Activated CD8-positive, alpha-beta T cell treated with anti-CD3 and anti-CD28 coated beads for 36 hours (primary cell): ENCODE data around the gene EFCAB9. TPM values are rescaled to one million over a fixed set of nuclear protein-coding genes. Genes with fewer than 3 reads are reported as not detected.

ENCODE experiments used
- ATAC-seq: fragments of 200-7000 bp; cut with Tn5 transposase; one replicate; pipeline ENCODE4 v1.10.0; 2021; ENCODE audit warnings: mild to moderate bottlenecking, moderate library complexity
- CTCF ChIA-PET: fragments of 350-600 bp; sonication (Branson Sonifier 250); formaldehyde crosslinking; loops from one replicate; lab custom pipeline; 2021; ENCODE audit warnings: antibody characterized with exemption; lab: Charles Lee
- POLR2A ChIA-PET: fragments of 350-600 bp; sonication (Branson Sonifier 250); formaldehyde crosslinking; loops from one replicate; lab custom pipeline; 2021; ENCODE audit warnings: antibody characterized with exemption; lab: Charles Lee
- DNase-seq: peaks from one replicate; pipeline ENCODE4 v3.0.0-alpha.2; 2020
- H3K27ac Mint-ChIP-seq: one replicate; pipeline ENCODE4 v1.8.0; 2021; ENCODE audit warnings: mild to moderate bottlenecking, mixed read lengths
- H3K27me3 Mint-ChIP-seq: one replicate; pipeline ENCODE4 v1.8.0; 2021; ENCODE audit warnings: mixed read lengths
- H3K36me3 Mint-ChIP-seq: one replicate; pipeline ENCODE4 v1.8.0; 2021; ENCODE audit warnings: low read depth, mixed read lengths
- H3K4me1 Mint-ChIP-seq: one replicate; pipeline ENCODE4 v1.8.0; 2021; ENCODE audit warnings: low read depth, mixed read lengths
- H3K4me3 Mint-ChIP-seq: one replicate; pipeline ENCODE4 v1.8.0; 2021; ENCODE audit warnings: mild to moderate bottlenecking, moderate library complexity, mixed read lengths
- H3K9me3 Mint-ChIP-seq: one replicate; pipeline ENCODE4 v1.8.0; 2021; ENCODE audit warnings: mixed read lengths
- intact Hi-C: fragments of 100-400 bp; cut with micrococcal nuclease; formaldehyde crosslinking; loops from one replicate; pipeline ENCODE4 v1.10.0; 2022
- total RNA-seq, 2 experiments: library from RNA; stranded (reverse); gene quantifications; one replicate each; pipeline ENCODE4 v1.2.3, GENCODE V29; 2021
- TF ChIP-seq, protein P1 (sequence below): fragments of 200-600 bp; IDR thresholded peaks from one replicate; pipeline ENCODE4 v1.8.0; 2022; ENCODE audit warnings: antibody characterized with exemption, mild to moderate bottlenecking

The EFCAB9 gene
- total RNA-seq, 2 experiments from 2014 or later = not detected

DNA sequence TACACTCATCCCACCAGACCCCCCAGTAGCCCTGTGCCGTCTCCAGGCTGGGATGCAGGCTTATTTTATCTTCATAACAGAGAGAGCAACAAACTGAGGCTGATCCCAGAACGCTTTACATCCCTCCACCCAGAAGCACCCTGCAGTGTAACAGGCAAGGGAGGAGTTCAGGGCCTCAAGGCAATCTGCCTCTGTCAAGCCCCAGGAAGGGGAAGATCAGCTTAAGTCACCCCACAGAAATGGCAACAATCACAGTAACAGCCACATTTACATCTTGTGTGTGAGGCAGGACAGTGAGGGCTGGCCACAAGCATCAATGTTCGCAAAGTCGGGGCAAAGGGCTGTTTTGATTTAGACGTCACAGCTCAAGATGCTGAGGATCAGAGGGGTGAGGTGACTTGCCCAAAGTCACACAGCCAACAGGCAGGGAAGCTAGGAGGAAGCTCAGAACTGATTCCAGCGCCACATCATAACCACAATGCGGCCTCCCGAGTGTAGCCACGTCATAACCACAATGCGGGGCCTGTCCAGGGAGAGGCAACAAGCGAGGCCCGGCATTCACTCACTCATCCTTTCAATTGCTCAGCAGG lies 20.3 kb upstream of the EFCAB9 start:
- intact Hi-C loops = no loop called here
- DNase-seq (peak; percentile 87), ATAC-seq (peak; percentile 15)
- TF ChIP-seq, protein P1, sequence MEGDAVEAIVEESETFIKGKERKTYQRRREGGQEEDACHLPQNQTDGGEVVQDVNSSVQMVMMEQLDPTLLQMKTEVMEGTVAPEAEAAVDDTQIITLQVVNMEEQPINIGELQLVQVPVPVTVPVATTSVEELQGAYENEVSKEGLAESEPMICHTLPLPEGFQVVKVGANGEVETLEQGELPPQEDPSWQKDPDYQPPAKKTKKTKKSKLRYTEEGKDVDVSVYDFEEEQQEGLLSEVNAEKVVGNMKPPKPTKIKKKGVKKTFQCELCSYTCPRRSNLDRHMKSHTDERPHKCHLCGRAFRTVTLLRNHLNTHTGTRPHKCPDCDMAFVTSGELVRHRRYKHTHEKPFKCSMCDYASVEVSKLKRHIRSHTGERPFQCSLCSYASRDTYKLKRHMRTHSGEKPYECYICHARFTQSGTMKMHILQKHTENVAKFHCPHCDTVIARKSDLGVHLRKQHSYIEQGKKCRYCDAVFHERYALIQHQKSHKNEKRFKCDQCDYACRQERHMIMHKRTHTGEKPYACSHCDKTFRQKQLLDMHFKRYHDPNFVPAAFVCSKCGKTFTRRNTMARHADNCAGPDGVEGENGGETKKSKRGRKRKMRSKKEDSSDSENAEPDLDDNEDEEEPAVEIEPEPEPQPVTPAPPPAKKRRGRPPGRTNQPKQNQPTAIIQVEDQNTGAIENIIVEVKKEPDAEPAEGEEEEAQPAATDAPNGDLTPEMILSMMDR = no peak
- Mint-ChIP-seq H3K27me3 (no peaks in the 10 kb centered on the region), H3K4me1 (peaks cover 82% of the 10 kb centered on the region), H3K27ac (peak overlapping the region; percentile 94), H3K36me3 (peaks cover 75% of the 10 kb centered on the region), H3K4me3 (peak overlapping the region; percentile 83), H3K9me3 (no peaks in the 10 kb centered on the region)
- CTCF ChIA-PET = interaction anchor here (0.9 to 6.2 kb wide), 10 partner anchors 10 to 110 kb away, joined by 3 to 108 read pairs (median 4); partner anchors contain the start of genes STK10 and UBTD2
- POLR2A ChIA-PET = interaction anchor here (0.5 to 7.4 kb wide), 15 partner anchors 10 to 215 kb away, joined by 3 to 124 read pairs (median 5); partner anchors contain the start of gene STK10

DNA sequence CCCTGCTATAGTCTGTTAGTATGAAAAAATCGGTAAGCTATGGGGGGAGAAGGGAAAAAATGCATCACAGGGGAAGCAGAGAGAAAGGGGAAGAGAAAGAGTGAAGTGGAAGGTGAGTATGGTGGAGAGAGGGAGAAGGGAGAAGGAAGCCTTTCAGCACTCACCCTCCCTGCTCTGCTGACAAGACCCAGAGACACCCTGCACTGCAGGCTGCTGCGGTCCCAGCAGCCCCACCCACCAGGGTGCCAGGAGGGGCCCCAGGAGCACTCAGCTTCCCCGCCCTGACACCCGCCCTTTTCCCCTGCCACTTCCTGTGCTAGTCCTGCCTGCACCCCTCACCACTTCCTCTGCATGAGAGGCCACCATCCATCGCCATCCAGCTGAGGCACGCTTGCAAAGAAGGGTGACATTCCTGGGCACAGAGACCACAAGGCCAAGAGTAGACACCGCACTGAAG lies 18.7 kb upstream of the EFCAB9 start:
- peak; percentile 69 for ATAC-seq
- TF ChIP-seq, protein P1 = no peak
- peaks cover 64% of the 10 kb centered on the region for H3K36me3 Mint-ChIP-seq

DNA sequence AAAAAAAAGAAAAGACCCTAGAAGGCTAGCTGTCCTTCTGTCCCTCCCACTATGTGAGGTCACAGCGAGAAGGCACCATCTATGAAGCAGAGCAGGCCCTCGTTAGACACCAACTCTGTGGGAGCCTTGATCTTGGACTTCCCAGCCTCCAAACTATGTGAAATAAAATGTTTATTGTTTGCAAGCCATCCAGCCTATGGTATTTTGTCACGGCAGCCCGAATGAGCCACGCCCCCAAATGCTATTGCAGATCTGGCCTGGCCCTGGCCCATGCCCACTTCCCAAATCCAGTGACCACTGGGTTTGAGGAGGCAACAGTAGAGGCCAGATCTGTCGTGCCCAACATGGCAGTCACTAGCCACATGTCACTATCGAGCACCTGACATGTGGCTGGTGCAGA lies 16.8 kb upstream of the EFCAB9 start:
- intact Hi-C loops = loop anchor here (5.0 kb wide), 1 partner anchor 170 kb away; the partner anchor contains the start of gene FBXW11
- ATAC-seq (no peak), DNase-seq (no peak)
- peak overlapping the region; percentile 94 for H3K27ac Mint-ChIP-seq
- no peaks in the 10 kb centered on the region for H3K27me3 Mint-ChIP-seq
- POLR2A ChIA-PET = interaction anchor here (0.8 to 7.4 kb wide), 5 partner anchors 9 to 80 kb away, joined by 3 to 124 read pairs (median 30); partner anchors contain the start of gene STK10
- TF ChIP-seq, protein P1 = no peak
- peaks cover 78% of the 10 kb centered on the region for H3K4me1 Mint-ChIP-seq
- no peaks in the 10 kb centered on the region for H3K9me3 Mint-ChIP-seq
- CTCF ChIA-PET = interaction anchor here (1.2 to 6.2 kb wide), 2 partner anchors 9 to 60 kb away, joined by 3 to 108 read pairs; partner anchors contain the start of gene STK10
- H3K4me3 Mint-ChIP-seq = peak overlapping the region; percentile 83
- H3K36me3 Mint-ChIP-seq = peaks cover 61% of the 10 kb centered on the region

More for the DNA sequence above, 18.7 kb upstream of the EFCAB9 start:
- Mint-ChIP-seq H3K27ac (peak overlapping the region; percentile 94), H3K4me1 (peaks cover 82% of the 10 kb centered on the region), H3K9me3 (no peaks in the 10 kb centered on the region), H3K27me3 (no peaks in the 10 kb centered on the region), H3K4me3 (peak overlapping the region; percentile 83)
- CTCF ChIA-PET = interaction anchor here (0.7 to 6.2 kb wide), 8 partner anchors 11 to 178 kb away, joined by 3 to 108 read pairs (median 4); partner anchors contain the start of gene STK10
- intact Hi-C loops = loop anchor here (5.0 kb wide), 1 partner anchor 168 kb away; the partner anchor contains the start of gene FBXW11
- DNase-seq = peak; percentile 96
- POLR2A ChIA-PET = interaction anchor here (0.7 to 7.4 kb wide), 23 partner anchors 11 to 786 kb away, joined by 3 to 124 read pairs (median 4); partner anchors contain the start of gene STK10

DNA sequence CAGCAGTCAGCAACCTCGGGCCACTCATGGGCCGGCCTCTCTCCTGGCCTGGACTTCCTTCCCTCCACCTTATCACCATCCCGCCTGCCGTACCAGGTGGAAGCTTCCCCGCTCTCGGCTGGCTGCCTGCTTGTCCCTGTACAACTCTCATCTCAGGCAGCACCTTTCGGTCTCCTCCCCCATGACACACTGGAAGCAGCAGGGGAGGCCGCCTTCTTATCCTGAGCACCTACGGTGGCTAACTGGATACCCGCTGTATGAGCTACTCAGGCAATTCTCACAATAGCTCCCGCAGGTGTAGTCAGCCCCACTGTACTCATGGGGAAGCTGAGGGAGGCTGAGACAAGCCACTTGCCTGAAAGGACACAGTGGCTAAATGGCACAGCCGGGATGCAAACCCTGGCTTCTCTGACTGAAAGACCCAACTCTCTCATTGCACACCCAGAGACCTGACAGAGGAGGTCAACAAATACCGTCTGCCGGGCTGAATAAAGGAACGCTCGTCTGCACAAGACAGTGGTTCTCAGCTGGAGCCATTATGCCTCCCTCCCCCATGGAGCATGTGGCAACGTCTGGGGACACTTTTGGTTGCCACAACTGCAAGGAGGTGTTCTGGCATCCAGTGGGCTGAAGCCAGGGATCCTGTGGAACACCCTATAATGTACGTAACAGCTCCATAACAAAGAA lies 15.5 kb upstream of the EFCAB9 start:
- intact Hi-C loops = loop anchor here (2.0 to 5.0 kb wide), 2 partner anchors 66 to 171 kb away; partner anchors contain the start of gene FBXW11
- peak; percentile 73 for DNase-seq
- peak; percentile 12 for ATAC-seq
- TF ChIP-seq, protein P1 = no peak
- Mint-ChIP-seq H3K9me3 (peaks cover 2% of the 10 kb centered on the region), H3K4me3 (peak overlapping the region; percentile 83), H3K27ac (peak overlapping the region; percentile 94), H3K4me1 (peaks cover 79% of the 10 kb centered on the region), H3K36me3 (peaks cover 70% of the 10 kb centered on the region), H3K27me3 (no peaks in the 10 kb centered on the region)
- POLR2A ChIA-PET = interaction anchor here (1.1 to 2.9 kb wide), 10 partner anchors 10 to 217 kb away, joined by 3 to 30 read pairs (median 6); partner anchors contain the start of gene STK10
- CTCF ChIA-PET = interaction anchor here (1.1 to 3.4 kb wide), 4 partner anchors 10 to 104 kb away, joined by 3 to 26 read pairs (median 5); partner anchors contain the start of gene STK10
